K562 (cell line): ENCODE measurements around the gene STIL. TPM values are rescaled to one million over a fixed set of nuclear protein-coding genes. Genes with fewer than 3 reads are reported as not detected.

Source experiments
- CBX2 ChIP-seq: fragments of 200-600 bp; sonication (generic); IDR thresholded peaks from one replicate; pipeline ENCODE4 v1.6.1; 2012; ENCODE audit warnings: mild to moderate bottlenecking, low read length, inconsistent platforms; ENCODE audit not compliant: insufficient read depth, poor library complexity, severe bottlenecking
- CCAR2 ChIP-seq: fragments of 200-400 bp; formaldehyde crosslinking; IDR thresholded peaks from 2 replicates; pipeline ENCODE4 v1.6.1; 2017; ENCODE audit warnings: mild to moderate bottlenecking, low read depth, low read length
- FOXK2 ChIP-seq, 2 experiments: fragments of 450-650 bp; IDR thresholded peaks in 1 of 2; conservative IDR thresholded peaks in 1 of 2; 2 replicates each; pipeline ENCODE4 v1.6.1; 2016; ENCODE audit warnings: low read depth in 2 of 2, mild to moderate bottlenecking in 1 of 2
- GABPB2 ChIP-seq: fragments of 250-450 bp; sonication (Bioruptor Pico); conservative IDR thresholded peaks from 2 replicates; pipeline ENCODE4 v1.5.1; 2021; ENCODE audit warnings: mild to moderate bottlenecking
- HDAC3 ChIP-seq: fragments of 450-650 bp; IDR thresholded peaks from 2 replicates; pipeline ENCODE4 v1.6.1; 2018; ENCODE audit warnings: borderline replicate concordance, mild to moderate bottlenecking, moderate library complexity; ENCODE audit not compliant: partially characterized antibody
- HES1 ChIP-seq: fragments of 450-650 bp; IDR thresholded peaks from 2 replicates; pipeline ENCODE4 v1.6.1; 2016; ENCODE audit warnings: low read depth, mild to moderate bottlenecking, moderate library complexity
- MAFF ChIP-seq: IDR thresholded peaks from 2 replicates; pipeline ENCODE4 v1.6.1; 2012; ENCODE audit warnings: low read length, improper control_type of control experiment
- MYBL2 ChIP-seq, 2 experiments: fragments of 450-650 bp in 1 of 2; sonication (generic) in 1 of 2; formaldehyde crosslinking in 1 of 2; IDR thresholded peaks; 2 replicates each; pipeline versions ENCODE4 v1.6.1 to v1.8.1; 2017 to 2022; ENCODE audit warnings: borderline replicate concordance in 1 of 2, inconsistent platforms in 1 of 2, low read depth in 1 of 2, mild to moderate bottlenecking in 1 of 2, missing genetic modification reagents in 1 of 2, moderate library complexity in 1 of 2
- PTTG1 ChIP-seq: fragments of 450-650 bp; IDR thresholded peaks from 2 replicates; pipeline ENCODE4 v1.6.1; 2016; ENCODE audit warnings: low read depth, mild to moderate bottlenecking, missing genetic modification characterization, missing compliant biosample characterization
- RBM25 ChIP-seq: fragments of 200-400 bp; formaldehyde crosslinking; IDR thresholded peaks from 2 replicates; pipeline ENCODE4 v1.6.1; 2018; ENCODE audit warnings: low read length, low read depth, moderate library complexity; ENCODE audit not compliant: severe bottlenecking
- SMARCA5 ChIP-seq: fragments of 450-650 bp; IDR thresholded peaks from 2 replicates; pipeline ENCODE4 v1.6.1; 2016
- SMARCB1 ChIP-seq: IDR thresholded peaks from 2 replicates; pipeline ENCODE4 v1.6.1; 2011; ENCODE audit warnings: improper control_type of control experiment, low read depth; ENCODE audit not compliant: insufficient read length
- SRF ChIP-seq, 2 experiments: fragments of 250-450, 450-650 bp in 1 of 2; sonication (Bioruptor Pico) in 1 of 2; sonication (generic) in 1 of 2; formaldehyde crosslinking; IDR thresholded peaks; 2 replicates each; pipeline versions ENCODE4 v1.5.0 to v1.5.1; 2020 to 2022; ENCODE audit warnings: mild to moderate bottlenecking in 1 of 2, missing genetic modification reagents in 1 of 2
- TRIM28 ChIP-seq: fragments of 450-650 bp; IDR thresholded peaks from 2 replicates; pipeline ENCODE4 v1.6.1; 2017
- TSHZ1 ChIP-seq: fragments of 250-450 bp; sonication (Bioruptor Pico); IDR thresholded peaks from 2 replicates; pipeline ENCODE4 v1.4.0; 2020; ENCODE audit warnings: mild to moderate bottlenecking, moderate library complexity
- ZNF124 ChIP-seq: sonication (generic); formaldehyde crosslinking; IDR thresholded peaks from 2 replicates; pipeline ENCODE4 v1.8.1; 2022; ENCODE audit warnings: missing genetic modification reagents
- ZNF398 ChIP-seq: fragments of 250-450 bp; sonication (Bioruptor Pico); IDR thresholded peaks from 2 replicates; pipeline ENCODE4 v1.8.0; 2021; ENCODE audit warnings: moderate library complexity, mild to moderate bottlenecking, inconsistent platforms
- ZNF830 ChIP-seq: fragments of 250-450 bp; sonication (Bioruptor Pico); IDR thresholded peaks from 2 replicates; pipeline ENCODE4 v1.5.0; 2021; ENCODE audit warnings: mild to moderate bottlenecking
- ZSCAN32 ChIP-seq: fragments of 450-650 bp; formaldehyde crosslinking; IDR thresholded peaks from 2 replicates; pipeline ENCODE4 v1.4.0; 2020; ENCODE audit warnings: mild to moderate bottlenecking, moderate library complexity
- polyA plus RNA-seq, 8 experiments: library from polyadenylated mRNA; depleted of rRNA in 4 of 8; stranded (reverse) in 5 of 8; unstranded in 3 of 8; fragments of >200 nt; fragmentation: Nextera tagmentation in 2 of 8; fragmentation: Illumina TruSeq in 1 of 8; extraction: Ambion mirVana in 2 of 8; extraction: Trizol in 1 of 8; gene quantifications; 2 replicates each; pipeline versions ENCODE4 v1.2.1 to v1.2.3, GENCODE V29; 2011 to 2014; ENCODE audit warnings: inconsistent platforms in 1 of 8, missing spikeins in 1 of 8
- total RNA-seq, 7 experiments: library from RNA; depleted of rRNA in 6 of 7; stranded (reverse); fragments of >200 nt in 6 of 7; fragmentation: Illumina TruSeq in 2 of 7; extraction: Trizol in 2 of 7; gene quantifications; 2 replicates each; pipeline versions ENCODE4 v1.2.1 to v1.2.3, GENCODE V29; 2011 to 2021; ENCODE audit warnings: low replicate concordance in 1 of 7
- TF ChIP-seq, protein P1 (sequence below): fragments of 450-650 bp; IDR thresholded peaks from 2 replicates; pipeline ENCODE4 v1.6.1; 2016; ENCODE audit warnings: antibody characterized with exemption

The STIL gene
- total and polyA plus RNA-seq, 9 of the 15 experiments (the other 6 are each of a cell fraction or from before 2014, with no cell fraction given), result 10.5 to 77.4 (median 39.6) TPM

- TF ChIP-seq, protein P1, sequence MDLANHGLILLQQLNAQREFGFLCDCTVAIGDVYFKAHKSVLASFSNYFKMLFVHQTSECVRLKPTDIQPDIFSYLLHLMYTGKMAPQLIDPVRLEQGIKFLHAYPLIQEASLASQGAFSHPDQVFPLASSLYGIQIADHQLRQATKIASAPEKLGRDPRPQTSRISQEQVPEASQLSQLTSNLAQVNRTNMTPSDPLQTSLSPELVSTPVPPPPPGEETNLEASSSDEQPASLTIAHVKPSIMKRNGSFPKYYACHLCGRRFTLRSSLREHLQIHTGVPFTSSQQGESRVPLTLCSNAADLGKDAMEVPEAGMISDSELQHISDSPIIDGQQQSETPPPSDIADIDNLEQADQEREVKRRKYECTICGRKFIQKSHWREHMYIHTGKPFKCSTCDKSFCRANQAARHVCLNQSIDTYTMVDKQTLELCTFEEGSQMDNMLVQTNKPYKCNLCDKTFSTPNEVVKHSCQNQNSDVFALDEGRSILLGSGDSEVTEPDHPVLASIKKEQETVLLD, result peak; percentile 77
- TF ChIP-seq PTTG1 (tag) (no peak), GABPB2 (CRISPR knock-in tag) (no peak), CCAR2 (no peak), ZNF398 (CRISPR knock-in tag) (no peak), SMARCB1 (peak; percentile 72), MYBL2 (IDR thresholded peaks at IDR 0.05; ENCODE audit: low read depth) (no peak), MYBL2 (CRISPR knock-in tag; IDR thresholded peaks at IDR 0.05; ENCODE audit: borderline replicate concordance) (no peak), ZNF124 (CRISPR knock-in tag) (no peak), MAFF (no peak), ZNF830 (no peak; the same call in 1 of the 2 replicates), SRF (CRISPR knock-in tag; IDR thresholded peaks at IDR 0.05) (no peak), HDAC3 (peak; percentile 79), FOXK2 (conservative IDR thresholded peaks at IDR 0.05 in 1 of 2, IDR thresholded peaks at IDR 0.05 in 1 of 2; ENCODE audit: low read depth in 2 of 2) (peak in 1 of 2 experiments; percentile 44; a peak in 2 of 4 replicates), CBX2 (no peak), TRIM28 (peak; percentile 51; the same call in 1 of the 2 replicates), RBM25 (no peak), HES1 (peak; percentile 46), TSHZ1 (no peak), ZSCAN32 (CRISPR knock-in tag) (peak; percentile 42; the same call in 1 of the 2 replicates), SMARCA5 (peak; percentile 90)
These were observed 82.4 kb downstream of the STIL start (continued) for GRCh38 chr1:47231301-47232186.
